ENCODE results near the gene KIAA1671.
A peak's percentile ranks its signal among the peaks of the same experiment; 100 is the strongest.

KIAA1671 gene

DNA sequence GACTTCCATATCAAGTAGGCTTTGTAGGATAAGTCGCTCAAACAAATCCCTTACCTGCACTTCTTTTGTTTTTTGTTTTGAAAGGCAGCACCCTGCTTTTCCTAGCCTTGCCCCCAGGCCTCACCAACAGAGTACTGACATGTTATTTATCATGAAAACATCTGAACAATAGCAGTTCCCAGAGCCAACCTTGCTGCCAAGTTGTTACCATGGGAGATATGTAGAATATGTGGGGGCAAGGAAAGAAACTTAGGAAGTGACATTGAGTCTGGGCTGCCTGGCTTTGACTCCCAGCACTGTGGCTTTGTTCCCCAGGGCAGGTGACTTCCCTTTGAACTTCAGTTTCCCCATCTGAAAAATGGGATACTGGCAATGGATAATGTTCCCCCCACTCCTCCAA, 193.8 kb downstream of the KIAA1671 start:
- Mint-ChIP-seq H3K9me3 (no peaks in the 10 kb centered on the region), H3K27me3 (ENCODE audit: low read depth) (no peaks in the 10 kb centered on the region), H3K27ac (no peak overlapping the region), H3K4me1 (ENCODE audit: low read depth) (no peaks in the 10 kb centered on the region), H3K36me3 (ENCODE audit: low read depth) (no peaks in the 10 kb centered on the region), H3K4me3 (no peak overlapping the region)
- no peak for DNase-seq (ENCODE audit: low spot score)

DNA sequence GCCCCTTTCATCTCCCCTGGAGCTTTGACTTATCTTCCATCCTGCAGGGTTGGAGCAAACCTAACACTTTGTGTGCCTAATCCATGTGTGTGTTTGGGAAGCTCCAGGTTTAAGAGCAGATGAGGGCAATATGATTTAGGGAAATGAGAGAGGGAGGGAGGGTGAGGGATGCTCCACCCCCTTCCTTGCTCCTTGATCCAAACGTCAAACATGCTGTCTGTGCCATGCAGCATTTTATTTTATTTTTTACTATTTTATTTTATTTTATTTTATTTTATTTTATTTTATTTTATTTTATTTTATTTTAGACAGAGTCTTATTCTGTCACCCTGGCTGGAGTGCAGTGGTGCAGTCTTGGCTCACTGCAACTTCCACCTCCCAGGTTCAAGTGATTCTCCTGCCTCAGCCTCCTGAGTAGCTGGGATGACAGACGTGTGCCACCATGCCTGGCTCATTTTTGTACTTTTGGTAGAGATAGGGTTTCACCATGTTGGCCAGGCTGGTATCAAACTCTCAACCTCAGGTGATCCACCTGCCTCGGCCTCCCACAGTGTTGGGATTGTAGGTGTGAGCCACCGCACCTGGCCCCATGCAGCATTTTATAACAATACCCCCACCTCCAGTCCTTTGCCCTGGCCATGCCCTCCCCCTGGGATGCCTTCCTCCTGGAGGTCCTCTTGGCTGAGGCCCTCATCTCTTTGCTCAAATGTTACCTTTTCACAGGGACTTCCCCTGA, 194.6 kb downstream of the KIAA1671 start:
- DNase-seq (ENCODE audit: low spot score), result no peak
- Mint-ChIP-seq H3K27me3 (ENCODE audit: low read depth) (no peaks in the 10 kb centered on the region), H3K9me3 (no peaks in the 10 kb centered on the region), H3K4me1 (ENCODE audit: low read depth) (no peaks in the 10 kb centered on the region), H3K27ac (peak overlapping the region; percentile 4), H3K36me3 (ENCODE audit: low read depth) (no peaks in the 10 kb centered on the region), H3K4me3 (no peak overlapping the region)

DNA sequence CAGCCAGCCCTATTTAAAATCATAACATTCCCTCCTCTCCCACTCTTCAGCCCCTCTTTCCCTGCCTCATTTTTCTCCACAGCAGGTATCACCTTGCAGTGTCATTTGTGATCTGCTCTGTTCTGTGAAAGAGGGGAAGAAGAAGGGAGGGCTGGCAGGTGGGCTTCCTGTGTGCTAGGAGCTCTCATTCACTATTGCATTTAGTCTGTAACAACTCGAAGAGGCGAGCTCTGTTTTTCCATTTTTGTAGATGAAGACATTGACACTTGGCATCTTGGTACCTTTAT, 195.1 kb downstream of the KIAA1671 start:
- no peaks in the 10 kb centered on the region for H3K27me3 Mint-ChIP-seq (ENCODE audit: low read depth)
- peak overlapping the region; percentile 4 for H3K27ac Mint-ChIP-seq
- H3K4me1 Mint-ChIP-seq (ENCODE audit: low read depth), result no peaks in the 10 kb centered on the region
- no peaks in the 10 kb centered on the region for H3K9me3 Mint-ChIP-seq
- no peak overlapping the region for H3K4me3 Mint-ChIP-seq
- no peaks in the 10 kb centered on the region for H3K36me3 Mint-ChIP-seq (ENCODE audit: low read depth)
- DNase-seq (ENCODE audit: low spot score), result no peak

DNA sequence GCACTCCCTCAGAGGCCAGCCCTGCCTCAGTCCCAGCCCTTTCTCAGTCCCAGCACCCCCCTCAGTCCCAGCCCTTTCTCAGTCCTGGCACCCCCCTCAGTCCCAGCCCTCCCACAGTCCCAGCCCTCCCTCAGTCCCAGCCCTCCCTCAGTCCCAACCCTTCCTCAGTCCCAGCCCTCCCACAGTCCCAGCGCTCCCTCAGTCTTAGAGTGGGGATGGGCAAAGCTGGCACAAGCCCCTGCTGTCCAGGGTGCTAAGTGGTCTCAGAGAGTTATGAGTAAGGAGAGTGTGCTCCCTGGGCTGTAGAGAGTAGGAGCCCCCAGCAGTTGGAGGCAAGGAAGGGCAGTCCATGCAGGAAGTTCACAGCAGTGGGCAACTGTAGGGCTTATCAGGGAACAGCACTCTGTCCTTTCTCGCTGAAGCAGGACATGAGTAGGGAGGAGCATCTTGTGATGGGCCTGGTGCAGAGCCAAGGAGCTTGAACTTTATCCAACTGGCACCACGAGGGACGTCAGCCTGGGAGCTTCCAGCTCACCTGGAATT, 195.7 kb downstream of the KIAA1671 start:
- no peak for DNase-seq (ENCODE audit: low spot score)
- Mint-ChIP-seq H3K9me3 (no peaks in the 10 kb centered on the region), H3K4me1 (ENCODE audit: low read depth) (no peaks in the 10 kb centered on the region), H3K4me3 (no peak overlapping the region), H3K27ac (no peak overlapping the region), H3K27me3 (ENCODE audit: low read depth) (no peaks in the 10 kb centered on the region), H3K36me3 (ENCODE audit: low read depth) (no peaks in the 10 kb centered on the region)

DNA sequence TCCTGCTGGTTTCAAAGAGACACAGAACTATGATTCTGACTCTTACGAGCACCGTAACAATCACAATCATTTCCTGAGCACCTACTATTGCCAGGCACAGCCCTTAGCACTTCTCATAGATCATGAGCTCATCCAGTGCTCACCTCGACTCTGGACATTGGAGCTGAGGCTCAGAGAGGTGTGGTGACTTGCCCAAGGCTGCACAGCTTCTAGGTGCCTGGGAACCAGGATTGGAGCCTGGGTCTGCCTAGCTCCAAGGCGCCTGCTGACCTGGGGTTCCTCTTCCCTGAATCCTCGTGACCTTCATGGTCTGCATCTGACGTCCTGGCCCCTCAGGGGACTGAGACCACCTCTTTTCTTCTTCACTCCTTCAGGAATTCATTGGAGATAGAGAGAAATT, 196.5 kb downstream of the KIAA1671 start:
- no peaks in the 10 kb centered on the region for H3K4me1 Mint-ChIP-seq (ENCODE audit: low read depth)
- DNase-seq (ENCODE audit: low spot score), result no peak
- H3K9me3 Mint-ChIP-seq, result no peaks in the 10 kb centered on the region
- no peak overlapping the region for H3K4me3 Mint-ChIP-seq
- H3K36me3 Mint-ChIP-seq (ENCODE audit: low read depth), result no peaks in the 10 kb centered on the region
- H3K27ac Mint-ChIP-seq, result no peak overlapping the region
- no peaks in the 10 kb centered on the region for H3K27me3 Mint-ChIP-seq (ENCODE audit: low read depth)

DNA sequence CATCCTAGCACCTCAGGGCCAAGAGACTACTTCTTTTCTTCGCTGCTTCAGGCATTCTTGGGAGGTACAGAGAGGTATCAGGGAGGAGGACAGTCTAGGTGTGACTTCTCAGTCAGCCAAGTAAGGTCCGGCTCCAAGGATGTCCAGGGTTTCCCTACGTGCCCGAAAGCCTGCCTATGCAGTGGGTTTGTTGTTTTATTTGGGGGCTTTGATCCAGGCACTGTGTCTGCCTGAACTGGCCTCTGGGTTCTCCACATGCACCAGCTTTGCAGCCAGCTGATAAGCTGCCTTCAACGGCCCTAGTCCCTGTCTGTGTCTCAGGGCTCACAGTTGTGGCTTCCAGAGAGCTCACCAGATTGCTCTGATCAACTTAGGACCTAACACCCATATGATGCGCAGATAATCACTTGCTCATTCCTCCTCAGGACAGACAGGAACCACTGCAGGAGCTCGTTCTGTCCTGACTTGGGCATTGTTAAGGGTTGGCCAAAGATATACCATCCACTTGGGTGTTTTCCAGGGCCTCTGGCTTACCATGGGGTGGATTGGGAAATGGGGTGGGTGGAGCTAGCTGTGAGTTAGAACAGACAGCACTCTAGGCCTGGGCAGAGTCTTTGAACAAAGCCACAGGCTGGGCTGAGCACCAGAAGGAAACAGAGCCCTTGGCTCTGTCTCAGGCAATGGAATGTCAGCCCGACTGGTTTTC, 201.6 kb downstream of the KIAA1671 start:
- Mint-ChIP-seq H3K9me3 (no peaks in the 10 kb centered on the region), H3K4me3 (no peak overlapping the region), H3K36me3 (ENCODE audit: low read depth) (no peaks in the 10 kb centered on the region), H3K27ac (no peak overlapping the region), H3K4me1 (ENCODE audit: low read depth) (no peaks in the 10 kb centered on the region), H3K27me3 (ENCODE audit: low read depth) (no peaks in the 10 kb centered on the region)
- no peak for DNase-seq (ENCODE audit: low spot score)

DNA sequence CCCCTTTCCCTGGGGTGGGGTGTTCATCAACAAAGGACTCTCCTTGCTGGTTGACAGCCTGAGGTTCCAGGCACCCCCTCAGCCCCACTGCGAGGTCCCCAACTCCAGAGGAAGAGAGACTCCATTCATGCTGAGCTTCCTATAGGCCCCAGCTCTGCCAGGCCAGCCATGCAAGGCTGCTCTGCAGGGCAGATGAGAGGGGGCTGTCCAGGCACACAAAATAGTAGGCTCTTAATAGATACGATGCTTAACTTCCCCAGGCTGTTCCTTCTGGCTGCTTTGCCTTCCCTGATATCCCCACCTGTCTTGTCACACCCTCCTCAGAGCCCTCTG, 202.1 kb downstream of the KIAA1671 start:
- H3K4me1 Mint-ChIP-seq (ENCODE audit: low read depth), result no peaks in the 10 kb centered on the region
- H3K27me3 Mint-ChIP-seq (ENCODE audit: low read depth), result no peaks in the 10 kb centered on the region
- no peak overlapping the region for H3K4me3 Mint-ChIP-seq
- no peaks in the 10 kb centered on the region for H3K9me3 Mint-ChIP-seq
- no peaks in the 10 kb centered on the region for H3K36me3 Mint-ChIP-seq (ENCODE audit: low read depth)
- no peak overlapping the region for H3K27ac Mint-ChIP-seq
- no peak for DNase-seq (ENCODE audit: low spot score)

DNA sequence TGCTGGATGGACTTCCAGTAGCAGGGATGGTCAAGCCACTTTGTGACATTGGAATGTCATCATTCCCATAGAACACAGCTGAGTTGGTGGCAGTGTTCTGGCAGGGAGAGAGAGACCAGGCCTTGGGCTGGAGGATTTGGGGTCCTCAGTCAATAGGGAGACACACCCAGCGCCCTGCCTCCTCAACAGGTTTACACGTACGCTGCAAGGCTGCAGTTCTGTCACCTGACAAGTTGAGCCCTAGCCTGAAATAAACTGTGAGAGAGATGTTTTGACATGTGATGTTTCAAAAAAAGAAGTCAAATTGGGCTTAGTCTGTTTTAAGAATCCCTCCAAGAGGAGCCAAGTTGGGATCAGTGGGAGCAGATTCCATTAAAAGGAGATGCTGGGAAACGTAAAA, 204.2 kb downstream of the KIAA1671 start:
- Mint-ChIP-seq H3K36me3 (ENCODE audit: low read depth) (no peaks in the 10 kb centered on the region), H3K4me3 (no peak overlapping the region), H3K9me3 (no peaks in the 10 kb centered on the region), H3K4me1 (ENCODE audit: low read depth) (no peaks in the 10 kb centered on the region), H3K27me3 (ENCODE audit: low read depth) (no peaks in the 10 kb centered on the region), H3K27ac (no peak overlapping the region)
- DNase-seq (ENCODE audit: low spot score), result no peak

DNA sequence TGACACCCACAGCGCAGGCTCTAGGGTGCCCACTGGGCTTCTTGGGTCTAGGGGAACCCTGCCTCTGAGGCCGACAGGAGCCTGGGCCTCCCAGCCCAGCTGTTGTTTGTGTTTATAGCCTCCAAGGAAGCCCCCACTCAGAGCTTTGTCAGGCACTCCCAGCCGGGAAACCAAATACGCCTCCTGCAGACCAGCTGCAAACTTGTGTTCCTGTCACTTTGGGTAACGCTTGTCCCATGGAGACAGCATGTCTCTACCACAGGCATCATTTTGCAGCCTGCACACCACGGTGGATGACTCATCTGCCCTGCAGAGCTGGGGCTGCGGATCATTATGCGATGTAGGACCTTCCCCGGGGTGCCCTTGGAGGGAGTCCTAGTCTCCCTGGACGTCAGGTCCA, 206.5 kb downstream of the KIAA1671 start:
- Mint-ChIP-seq H3K27me3 (ENCODE audit: low read depth) (no peaks in the 10 kb centered on the region), H3K27ac (no peak overlapping the region)
- DNase-seq (ENCODE audit: low spot score), result no peak

DNA sequence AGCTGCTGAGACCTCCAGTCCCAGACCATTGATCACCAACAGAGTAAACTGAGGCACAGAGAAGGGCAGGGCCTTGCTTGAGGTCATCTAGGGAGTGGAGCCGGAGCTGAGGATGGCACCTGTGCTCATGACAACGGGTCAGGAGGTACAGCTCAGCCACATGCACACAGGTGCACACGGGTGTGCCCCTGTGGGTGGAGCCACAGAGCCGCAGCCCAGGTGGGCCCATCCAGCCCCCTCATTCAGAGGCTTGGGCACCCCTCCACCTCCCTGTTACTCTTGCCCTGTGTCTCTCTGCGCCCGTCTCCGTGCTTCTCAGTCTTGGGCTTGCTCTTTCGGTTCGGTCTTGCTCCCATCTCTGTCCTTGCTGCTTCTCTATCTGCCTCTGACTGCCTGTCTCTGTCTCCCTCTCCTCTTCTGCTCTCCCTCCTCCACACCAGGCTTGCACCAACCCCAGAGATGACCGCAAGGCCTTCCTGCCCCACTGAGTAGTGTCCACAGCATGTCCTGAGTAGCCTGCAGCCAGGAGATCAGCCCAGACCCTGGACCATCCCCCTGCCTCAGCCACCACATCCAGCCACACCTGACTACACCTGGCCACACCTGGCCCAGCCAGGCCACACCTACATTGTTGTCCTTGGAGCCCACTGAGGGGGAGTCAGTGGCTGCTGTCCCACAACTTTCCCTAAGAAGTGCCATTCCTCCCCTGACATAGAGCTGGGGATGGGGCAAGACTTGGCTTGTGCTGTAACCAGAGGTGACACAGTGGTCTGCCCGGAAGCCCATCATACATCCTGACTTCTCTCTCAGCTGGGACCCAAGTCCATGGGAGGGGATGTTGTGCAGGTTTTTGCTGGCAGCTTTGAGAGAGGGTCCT, 207.8 kb downstream of the KIAA1671 start:
- Mint-ChIP-seq H3K27ac (peak overlapping the region; percentile 20), H3K9me3 (no peaks in the 10 kb centered on the region), H3K4me3 (no peak overlapping the region), H3K4me1 (ENCODE audit: low read depth) (no peaks in the 10 kb centered on the region), H3K27me3 (ENCODE audit: low read depth) (no peaks in the 10 kb centered on the region), H3K36me3 (ENCODE audit: low read depth) (no peaks in the 10 kb centered on the region)
- DNase-seq (ENCODE audit: low spot score), result no peak

More for the DNA sequence above, 206.5 kb downstream of the KIAA1671 start:
- Mint-ChIP-seq H3K4me3 (no peak overlapping the region), H3K9me3 (no peaks in the 10 kb centered on the region), H3K4me1 (ENCODE audit: low read depth) (no peaks in the 10 kb centered on the region), H3K36me3 (ENCODE audit: low read depth) (no peaks in the 10 kb centered on the region)

DNA sequence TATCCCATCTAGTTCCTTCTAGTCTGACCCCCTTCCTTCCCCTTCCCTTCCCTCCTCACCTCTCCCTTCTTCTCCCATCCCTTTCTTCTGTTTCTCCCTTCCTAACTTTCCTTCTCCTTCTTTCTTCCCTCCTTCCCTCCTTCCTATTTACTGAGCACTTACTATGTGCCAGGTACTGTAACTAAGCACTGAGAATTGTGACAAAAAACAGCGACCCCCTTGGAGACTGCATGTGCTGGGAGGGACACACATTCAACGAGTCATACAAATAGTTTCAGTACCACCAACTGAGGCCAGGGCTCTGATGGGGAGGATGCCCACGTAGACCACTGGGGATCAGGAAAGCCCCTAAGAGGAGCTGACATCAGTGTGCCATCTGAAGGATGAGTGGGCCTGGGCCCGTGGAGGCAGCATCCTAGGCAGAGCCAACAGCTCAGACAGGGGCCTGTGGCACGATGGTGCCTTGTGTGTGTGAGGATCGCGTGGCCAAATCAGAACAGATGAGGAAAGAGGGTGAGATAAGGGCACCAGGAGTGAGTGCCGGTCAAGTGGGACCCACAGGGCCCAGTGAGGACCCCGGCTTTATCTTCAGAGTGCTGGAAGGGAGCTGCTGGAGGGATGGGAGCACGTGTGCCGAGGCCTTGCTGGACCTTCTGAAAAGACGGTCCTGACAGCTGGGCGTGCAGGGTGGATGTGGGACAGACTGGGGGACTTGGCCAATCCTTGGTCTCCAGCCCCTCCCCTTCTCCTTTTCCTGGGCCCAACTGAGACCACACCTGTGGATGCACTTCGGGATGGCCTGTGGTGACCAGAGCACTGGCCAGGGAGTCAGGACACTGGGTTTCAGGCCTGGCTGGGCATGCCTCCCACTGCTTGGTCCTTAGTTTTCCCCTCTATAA, 208.8 kb downstream of the KIAA1671 start:
- H3K36me3 Mint-ChIP-seq (ENCODE audit: low read depth), result no peaks in the 10 kb centered on the region
- H3K27ac Mint-ChIP-seq, result peak overlapping the region; percentile 8
- no peaks in the 10 kb centered on the region for H3K27me3 Mint-ChIP-seq (ENCODE audit: low read depth)

DNA sequence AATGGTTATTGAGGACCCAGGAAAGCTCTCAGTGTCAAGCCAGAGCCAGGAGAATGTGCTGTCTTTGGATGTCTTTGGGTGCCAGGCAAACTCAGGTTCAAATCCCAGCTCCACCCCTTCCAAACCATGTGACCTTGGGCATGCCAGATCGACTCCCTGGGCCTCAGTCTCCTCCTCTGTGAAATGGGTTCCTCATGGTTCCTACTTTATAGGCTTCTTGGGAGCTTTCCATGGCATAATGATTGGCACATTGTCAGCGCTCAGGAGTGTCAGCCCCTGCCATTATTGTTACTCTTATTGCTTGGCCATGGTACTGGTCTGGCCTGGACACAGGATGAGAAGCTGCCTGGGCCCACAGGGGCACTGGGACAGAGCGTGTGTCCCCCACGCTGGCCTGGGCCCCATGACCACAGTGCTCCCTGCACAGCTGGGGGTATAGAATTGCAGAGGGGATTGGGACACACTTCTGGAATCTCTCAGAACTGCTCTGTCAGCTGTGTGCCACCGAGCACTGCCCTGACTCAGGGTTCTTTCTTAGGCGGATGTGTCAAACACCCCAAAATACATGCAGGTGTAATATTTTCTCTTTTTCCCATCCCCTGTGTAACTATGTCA, 209.5 kb downstream of the KIAA1671 start:
- Mint-ChIP-seq H3K4me1 (ENCODE audit: low read depth) (no peaks in the 10 kb centered on the region), H3K27ac (no peak overlapping the region), H3K9me3 (no peaks in the 10 kb centered on the region), H3K27me3 (ENCODE audit: low read depth) (no peaks in the 10 kb centered on the region), H3K36me3 (ENCODE audit: low read depth) (no peaks in the 10 kb centered on the region), H3K4me3 (no peak overlapping the region)
- DNase-seq (ENCODE audit: low spot score), result no peak

More for the DNA sequence above, 208.8 kb downstream of the KIAA1671 start:
- no peak for DNase-seq (ENCODE audit: low spot score)
- Mint-ChIP-seq H3K4me3 (no peak overlapping the region), H3K4me1 (ENCODE audit: low read depth) (no peaks in the 10 kb centered on the region), H3K9me3 (no peaks in the 10 kb centered on the region)

DNA sequence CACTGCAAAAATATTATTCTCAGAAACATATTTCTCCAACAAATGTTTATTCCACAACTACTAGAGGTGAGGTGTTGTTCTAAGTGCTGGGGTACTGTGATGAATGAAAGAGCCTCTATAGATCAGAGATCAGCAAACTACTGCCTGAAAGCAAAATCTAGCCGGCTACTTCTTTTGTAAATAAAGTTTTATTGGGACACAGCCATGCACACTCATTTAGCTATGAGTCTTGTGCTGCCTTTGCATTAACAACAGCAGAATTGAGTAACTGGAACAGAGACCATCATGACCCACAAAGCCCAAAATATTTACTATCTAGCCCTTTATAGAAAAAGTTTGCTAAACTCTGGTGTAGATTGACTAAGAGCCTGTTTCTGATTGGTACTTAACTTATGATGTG, 210.0 kb downstream of the KIAA1671 start:
- no peak overlapping the region for H3K27ac Mint-ChIP-seq

More for the DNA sequence above, 210.0 kb downstream of the KIAA1671 start:
- H3K9me3 Mint-ChIP-seq, result no peaks in the 10 kb centered on the region
- no peaks in the 10 kb centered on the region for H3K4me1 Mint-ChIP-seq (ENCODE audit: low read depth)
- H3K4me3 Mint-ChIP-seq, result no peak overlapping the region
- H3K36me3 Mint-ChIP-seq (ENCODE audit: low read depth), result no peaks in the 10 kb centered on the region
- no peak for DNase-seq (ENCODE audit: low spot score)
- no peaks in the 10 kb centered on the region for H3K27me3 Mint-ChIP-seq (ENCODE audit: low read depth)

Measured in T-helper 2 cell treated with Interferon-gamma antibody and Interleukin-4, amounts not matched to agents 5 μg/mL and 100 μg/mL, for 36 hours (primary cell).